GM21528 (cell line): ENCODE data around the gene SLC25A21.

Experiments
- ATAC-seq: cut with Tn5 transposase; IDR thresholded peaks from one replicate; pipeline ENCODE4 v1.9.1; 2021; ENCODE audit warnings: mild to moderate bottlenecking, moderate library complexity; ENCODE audit not compliant: unreplicated experiment, low FRiP score

The SLC25A21 gene

GRCh38 chr14:36805131-36805559 lies 367.3 kb downstream of the SLC25A21 start:
- ATAC-seq = no peak

GRCh38 chr14:36797634-36798033 lies 374.8 kb downstream of the SLC25A21 start:
- no peak for ATAC-seq

GRCh38 chr14:36791402-36791801 lies 381.0 kb downstream of the SLC25A21 start:
- ATAC-seq = no peak

- no peak for ATAC-seq
These were observed 386.9 kb downstream of the SLC25A21 start for GRCh38 chr14:36785511-36785910.

GRCh38 chr14:36784541-36784940 lies 387.9 kb downstream of the SLC25A21 start:
- no peak for ATAC-seq

GRCh38 chr14:36781897-36782296 lies 390.5 kb downstream of the SLC25A21 start:
- ATAC-seq = no peak

- ATAC-seq = no peak
These were observed 398.8 kb downstream of the SLC25A21 start for GRCh38 chr14:36773558-36773957.

- ATAC-seq = no peak
These were observed 399.3 kb downstream of the SLC25A21 start for GRCh38 chr14:36773136-36773540.

GRCh38 chr14:36771028-36771640 lies 401.3 kb downstream of the SLC25A21 start:
- ATAC-seq = no peak

- ATAC-seq = no peak
These were observed 403.6 kb downstream of the SLC25A21 start for GRCh38 chr14:36768638-36769337.

GRCh38 chr14:36767603-36768281 lies 404.7 kb downstream of the SLC25A21 start:
- no peak for ATAC-seq

GRCh38 chr14:36766974-36767373 lies 405.4 kb downstream of the SLC25A21 start:
- no peak for ATAC-seq

GRCh38 chr14:36757734-36758601 lies 414.4 kb downstream of the SLC25A21 start:
- ATAC-seq = no peak

- no peak for ATAC-seq
These were observed 416.2 kb downstream of the SLC25A21 start for GRCh38 chr14:36756226-36756625.

- ATAC-seq = no peak
These were observed 416.6 kb downstream of the SLC25A21 start for GRCh38 chr14:36755756-36756155.

GRCh38 chr14:36751920-36752319 lies 420.5 kb downstream of the SLC25A21 start:
- ATAC-seq = no peak

GRCh38 chr14:36751106-36751505 lies 421.3 kb downstream of the SLC25A21 start:
- ATAC-seq = no peak

- ATAC-seq = no peak
These were observed 422.2 kb downstream of the SLC25A21 start for GRCh38 chr14:36750244-36750643.

GRCh38 chr14:36748610-36749213 lies 423.7 kb downstream of the SLC25A21 start:
- ATAC-seq = no peak
